Activated T-cell treated with anti-CD3 and anti-CD28 coated beads for 4 hours (primary cell): ENCODE data around the gene TMEM47.

Experiments used
- DNase-seq: peaks from one replicate; pipeline ENCODE4 v3.0.0-alpha.2; 2020

Gene TMEM47

DNA sequence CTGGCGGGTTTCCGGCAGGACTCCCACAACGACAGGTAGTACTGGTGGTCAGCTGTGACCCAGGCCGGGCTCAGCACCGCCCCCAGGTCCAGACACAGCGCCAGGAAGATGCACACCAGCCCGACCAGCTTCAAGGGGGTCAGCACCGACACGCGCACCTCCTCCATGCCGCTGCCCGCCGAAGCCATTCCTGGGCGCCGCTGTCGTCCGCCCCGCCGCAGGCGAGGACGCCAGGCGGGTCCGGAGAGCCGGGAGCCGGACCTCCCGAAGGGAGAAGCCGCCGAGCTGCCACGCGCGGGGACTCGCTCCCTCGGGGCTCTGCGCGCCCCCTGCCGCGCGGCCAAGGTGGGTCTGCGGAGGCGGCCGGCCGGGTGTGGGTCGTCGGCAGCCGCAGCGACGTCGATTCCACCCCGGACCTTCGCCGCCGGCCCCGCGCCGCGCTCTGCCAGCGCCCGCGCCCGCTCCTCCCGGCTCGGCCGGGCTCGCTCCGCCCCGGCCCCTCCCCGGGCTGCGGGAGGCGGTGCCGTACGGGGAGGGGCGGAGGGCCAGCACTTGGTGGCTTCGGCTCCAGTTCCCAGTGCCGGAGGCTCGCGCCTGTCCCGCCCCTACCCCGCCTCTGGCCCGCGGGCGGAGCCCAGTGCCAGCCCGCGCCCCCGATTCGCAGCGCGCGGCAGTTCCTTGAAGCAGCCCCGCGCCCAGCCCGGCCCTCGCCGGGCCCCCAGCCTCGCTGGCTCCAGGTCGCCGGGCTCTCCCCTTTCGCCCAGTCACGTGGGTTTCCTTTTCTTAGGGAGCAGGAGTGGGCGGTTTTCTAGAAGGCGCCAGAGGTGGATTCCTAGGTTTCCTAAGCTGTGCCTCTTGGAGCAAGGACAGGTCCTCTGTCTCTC, at the start of gene TMEM47:
TMEM47 (minus strand) TSS at position 444 of the 884 bp plus-strand sequence; CDS start at position 188, 256 bp downstream.
- DNase-seq: no peak

DNA sequence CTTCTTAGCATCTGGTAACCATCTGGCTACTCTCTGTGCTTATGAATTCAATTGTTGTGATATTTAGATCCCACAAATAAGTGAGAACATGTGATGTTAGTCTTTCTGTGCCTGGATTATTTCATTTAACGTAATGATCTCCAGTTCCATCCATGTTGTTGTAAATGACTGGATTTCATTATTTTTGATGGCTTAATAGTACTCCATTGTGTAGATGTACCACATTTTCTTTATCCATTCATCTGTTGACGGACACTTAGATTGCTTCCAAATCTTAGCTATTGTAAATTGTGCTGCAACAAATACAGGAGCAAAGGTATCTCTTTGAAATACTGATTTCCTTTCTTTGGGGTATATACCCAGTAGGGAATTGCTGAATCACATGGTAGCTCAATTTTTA, 30.0 kb upstream of the TMEM47 start:
- no peak for DNase-seq

DNA sequence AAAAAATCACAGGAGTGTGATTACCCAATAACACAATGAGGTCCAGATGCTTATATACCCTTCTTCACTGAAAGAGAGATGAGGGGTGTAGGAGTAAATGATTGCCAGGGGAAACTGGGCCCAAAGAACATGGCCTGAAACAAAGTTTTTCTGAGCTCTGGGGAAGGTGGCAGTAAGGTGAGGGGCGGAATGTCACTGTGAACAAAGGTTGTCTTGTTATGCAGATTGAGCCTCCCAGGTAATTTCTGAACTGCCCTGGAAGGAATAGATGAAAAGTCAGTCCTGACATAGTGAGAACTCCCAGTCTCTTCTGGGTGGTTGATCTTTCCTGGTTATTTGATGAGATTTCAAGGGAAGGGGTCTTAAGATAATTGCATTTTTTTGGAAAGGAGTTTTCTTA, 2.5 kb upstream of the TMEM47 start:
- DNase-seq: no peak

DNA sequence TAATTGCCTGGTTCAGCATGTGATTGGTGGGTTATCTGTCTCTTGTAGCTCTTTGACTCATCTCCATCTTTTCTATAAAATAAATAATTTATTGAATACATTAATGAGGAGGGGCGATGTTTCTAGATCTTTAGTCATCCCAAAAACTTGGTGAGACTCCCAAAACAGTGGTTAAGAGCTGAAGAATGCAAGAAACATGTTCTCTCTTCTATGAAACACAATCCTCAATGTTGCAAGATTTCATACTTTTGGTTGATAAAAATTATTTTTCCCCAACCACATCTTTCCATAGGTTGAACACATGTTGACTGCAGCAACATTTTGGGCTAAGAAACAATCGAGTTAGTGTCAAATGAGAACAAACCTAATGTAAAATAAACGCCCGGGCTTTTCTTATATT, 1.2 kb upstream of the TMEM47 start:
- no peak for DNase-seq

DNA sequence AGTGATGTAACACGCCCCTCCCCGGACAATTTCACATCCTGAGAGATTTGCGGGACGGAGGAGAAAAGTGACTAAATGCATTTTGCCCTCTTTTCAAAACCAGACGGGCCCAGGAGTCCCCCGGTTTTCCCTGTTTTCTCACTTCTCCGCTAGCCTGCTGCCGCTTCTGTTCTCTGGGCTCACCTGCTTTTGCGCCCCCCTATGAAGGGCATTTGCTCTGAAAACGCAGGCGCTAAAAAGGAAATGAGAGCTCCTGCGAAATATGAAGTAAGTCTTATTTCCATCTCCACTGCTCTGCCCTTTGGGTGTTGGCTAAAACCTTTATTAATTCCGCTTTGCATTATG, 613 bp upstream of the TMEM47 start:
- no peak for DNase-seq

DNA sequence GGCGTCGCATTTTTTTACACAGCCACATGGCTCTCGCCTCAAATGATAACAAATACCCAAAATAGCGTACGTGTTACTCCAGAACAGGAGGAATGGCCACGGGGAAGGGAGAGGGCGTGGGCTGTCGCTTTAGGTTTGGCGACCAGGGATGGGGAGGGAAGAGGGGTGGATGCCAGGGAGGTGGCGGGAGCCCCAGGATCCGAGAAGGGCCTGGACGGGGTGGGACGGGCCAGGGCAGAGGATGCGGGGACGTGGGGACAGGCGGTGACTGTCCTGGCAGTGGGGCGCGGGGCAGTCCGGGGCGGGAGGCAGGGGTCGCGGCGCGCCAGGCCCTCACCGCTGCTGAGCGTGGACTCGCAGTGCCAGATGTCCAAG, 631 bp downstream of the TMEM47 start:
- no peak for DNase-seq

DNA sequence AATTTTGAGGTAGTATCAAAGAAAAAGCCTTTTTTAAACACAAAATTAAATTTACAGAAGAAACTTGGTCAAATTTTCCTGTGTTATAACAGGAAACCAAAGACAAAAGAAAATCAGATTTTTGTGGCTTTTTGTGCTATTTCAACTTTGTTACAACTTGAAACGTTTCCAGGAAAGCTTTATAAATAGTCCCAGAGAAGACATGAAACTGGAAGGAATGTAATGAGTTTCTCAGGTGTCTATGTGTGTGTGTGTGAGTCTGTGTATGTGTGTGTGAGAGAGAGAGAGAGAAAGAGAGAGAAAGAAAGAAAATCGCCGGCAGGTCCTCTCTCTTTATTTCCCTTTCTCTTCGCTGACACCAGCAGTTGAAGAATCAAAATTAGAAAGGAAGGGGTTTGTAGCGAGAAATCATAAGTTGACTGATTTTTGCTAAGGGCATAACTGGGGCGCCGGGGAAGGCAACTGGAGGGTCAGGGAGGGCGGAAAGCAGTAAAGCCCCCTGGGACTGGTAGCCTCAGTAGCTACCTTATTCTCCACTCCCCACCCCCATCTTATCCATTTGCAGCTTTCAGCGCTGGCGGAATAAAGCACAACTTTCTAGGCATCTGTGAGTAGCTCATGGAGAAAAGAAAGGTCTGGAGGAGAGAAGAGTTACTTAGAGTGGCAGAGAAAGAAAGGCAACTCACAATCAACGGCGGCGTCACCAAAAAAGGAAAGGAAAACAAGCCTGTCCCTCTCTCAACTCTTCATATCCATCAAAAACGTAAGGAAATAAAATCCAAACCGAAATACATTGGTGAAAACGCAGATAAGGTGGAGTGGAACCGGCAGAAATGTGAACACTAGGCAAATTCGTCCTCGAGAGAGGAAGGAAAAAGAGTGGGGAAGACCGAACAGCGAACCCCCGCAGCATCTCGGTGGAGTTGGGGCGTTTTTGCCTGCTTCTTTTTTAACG, 1.3 kb downstream of the TMEM47 start:
- DNase-seq: no peak

DNA sequence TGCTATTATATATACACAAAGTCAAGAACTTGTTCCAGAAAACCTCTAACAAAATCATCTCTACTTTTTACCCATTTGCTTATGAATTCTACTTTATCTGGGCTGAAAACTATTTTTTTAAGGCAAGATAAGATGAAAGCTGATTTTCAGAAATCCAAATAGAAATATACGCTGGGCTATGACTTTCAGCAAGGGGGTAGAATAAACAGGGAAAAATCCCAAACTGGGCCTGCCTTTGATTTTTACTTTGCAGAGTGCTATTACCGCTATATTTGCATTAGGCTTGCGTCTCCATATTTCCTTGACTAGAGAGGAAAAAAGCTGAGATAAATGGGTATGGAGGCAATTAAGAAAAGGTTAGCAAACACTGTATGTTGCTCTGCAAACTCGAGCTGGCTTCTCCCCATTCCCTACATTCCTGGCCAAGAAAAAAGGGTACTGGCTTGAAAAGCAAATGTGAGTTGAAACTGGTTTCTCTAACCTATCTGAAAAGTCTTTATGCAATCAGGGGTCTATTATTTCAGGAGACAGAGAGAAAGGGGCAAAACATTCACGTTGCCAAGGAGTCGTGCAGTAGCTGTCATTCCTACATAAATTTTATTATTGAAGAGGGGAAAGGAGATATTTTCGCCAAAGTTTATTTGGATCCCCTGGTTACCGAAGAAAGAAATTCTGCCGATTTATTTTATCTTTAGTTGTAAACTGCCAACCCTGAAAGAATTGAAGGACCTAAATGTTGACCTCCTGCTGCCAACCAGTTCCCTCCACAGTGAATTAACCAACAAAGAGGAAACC, 2.2 kb downstream of the TMEM47 start:
- DNase-seq: no peak

DNA sequence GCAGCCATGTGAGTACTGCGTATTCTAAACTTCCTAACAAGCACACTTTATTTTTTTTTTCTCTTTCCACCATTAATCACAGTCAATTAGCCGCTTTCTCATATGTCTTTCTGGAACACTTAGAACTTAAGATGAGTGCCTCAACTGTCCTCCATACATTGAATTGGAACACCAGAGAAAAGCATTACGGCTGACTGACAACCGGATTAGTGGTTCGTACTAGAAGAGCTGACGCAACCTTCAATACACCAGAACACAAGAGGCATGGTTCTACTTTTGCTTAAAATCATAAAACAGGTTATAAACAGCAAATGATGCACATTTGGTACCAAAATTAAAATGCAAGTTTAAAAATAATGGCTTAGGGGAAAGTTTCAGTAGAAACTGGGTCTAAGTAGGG, 3.3 kb downstream of the TMEM47 start:
- no peak for DNase-seq

DNA sequence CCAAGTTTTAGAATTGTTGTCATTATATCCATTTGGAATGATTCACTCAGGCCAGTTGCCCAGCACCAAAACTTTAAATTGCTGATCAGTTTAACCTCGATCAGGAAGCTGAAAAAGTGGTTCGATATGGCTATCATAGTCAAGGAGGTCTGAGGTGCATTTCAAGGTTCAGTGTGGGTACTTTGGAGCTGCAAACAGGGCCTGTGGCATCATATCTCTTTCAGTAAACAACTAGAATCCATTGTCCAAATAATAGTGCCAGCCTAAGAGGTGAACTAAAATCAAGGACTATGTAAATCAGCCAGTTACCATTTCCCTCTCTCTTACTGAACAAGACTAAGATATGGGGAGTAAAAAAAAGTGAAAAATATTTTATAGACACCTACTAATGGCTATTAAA, 14.2 kb downstream of the TMEM47 start:
- no peak for DNase-seq

DNA sequence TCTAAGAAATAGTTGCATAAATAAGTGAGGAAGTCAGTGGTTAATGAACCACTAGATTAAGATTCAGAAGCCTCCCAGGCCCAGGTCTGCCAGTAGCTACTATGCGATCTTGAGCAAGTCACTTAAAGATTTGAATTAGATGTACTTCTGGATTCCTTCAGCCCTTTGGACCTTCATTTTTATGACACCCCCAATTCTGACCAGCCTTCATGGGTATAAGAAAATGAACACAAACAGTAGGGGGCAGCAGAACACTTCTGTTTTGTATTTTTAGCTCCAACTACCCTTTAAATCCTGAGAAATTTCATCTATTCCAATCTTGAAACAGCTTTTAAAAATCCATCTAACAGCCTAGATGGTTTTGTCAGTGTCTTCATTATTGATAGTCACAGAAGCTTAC, 19.0 kb downstream of the TMEM47 start:
- DNase-seq: no peak

DNA sequence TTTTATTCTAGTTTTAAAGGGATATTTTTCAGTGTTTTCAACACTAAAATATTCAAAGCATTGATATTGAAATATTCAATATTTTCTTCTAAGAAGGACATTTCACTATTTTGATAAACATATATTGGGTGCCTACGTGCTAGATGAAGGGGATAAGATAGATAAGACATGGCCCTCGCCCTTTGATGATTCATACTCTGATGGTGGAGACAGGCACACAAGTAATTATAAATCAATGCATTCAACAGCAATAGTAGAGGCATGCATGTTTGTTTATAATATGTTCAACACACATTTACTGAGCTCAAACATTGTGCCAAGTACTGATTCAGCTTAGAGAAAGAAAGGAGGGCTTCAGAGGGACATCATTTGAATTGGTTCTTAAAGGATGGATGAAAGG, 22.7 kb downstream of the TMEM47 start:
- no peak for DNase-seq

DNA sequence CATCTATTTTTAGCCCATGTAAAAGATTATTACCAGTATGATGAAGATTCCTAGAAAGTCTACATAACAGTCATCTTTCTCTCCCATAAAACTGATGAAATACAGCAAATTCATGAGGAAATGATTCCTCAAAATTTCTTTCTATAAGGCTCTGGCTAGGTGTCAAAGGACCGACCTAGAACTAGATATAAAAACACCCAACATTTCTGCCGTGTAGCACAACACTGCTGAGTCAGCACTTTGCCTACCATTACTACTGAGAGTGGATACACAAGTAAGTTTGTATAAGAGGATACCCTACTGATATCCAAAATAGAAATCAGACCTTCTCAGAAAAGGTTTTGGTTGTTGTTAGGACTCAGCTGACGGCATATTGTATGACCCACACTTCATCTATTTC, 24.7 kb downstream of the TMEM47 start:
- DNase-seq: no peak

DNA sequence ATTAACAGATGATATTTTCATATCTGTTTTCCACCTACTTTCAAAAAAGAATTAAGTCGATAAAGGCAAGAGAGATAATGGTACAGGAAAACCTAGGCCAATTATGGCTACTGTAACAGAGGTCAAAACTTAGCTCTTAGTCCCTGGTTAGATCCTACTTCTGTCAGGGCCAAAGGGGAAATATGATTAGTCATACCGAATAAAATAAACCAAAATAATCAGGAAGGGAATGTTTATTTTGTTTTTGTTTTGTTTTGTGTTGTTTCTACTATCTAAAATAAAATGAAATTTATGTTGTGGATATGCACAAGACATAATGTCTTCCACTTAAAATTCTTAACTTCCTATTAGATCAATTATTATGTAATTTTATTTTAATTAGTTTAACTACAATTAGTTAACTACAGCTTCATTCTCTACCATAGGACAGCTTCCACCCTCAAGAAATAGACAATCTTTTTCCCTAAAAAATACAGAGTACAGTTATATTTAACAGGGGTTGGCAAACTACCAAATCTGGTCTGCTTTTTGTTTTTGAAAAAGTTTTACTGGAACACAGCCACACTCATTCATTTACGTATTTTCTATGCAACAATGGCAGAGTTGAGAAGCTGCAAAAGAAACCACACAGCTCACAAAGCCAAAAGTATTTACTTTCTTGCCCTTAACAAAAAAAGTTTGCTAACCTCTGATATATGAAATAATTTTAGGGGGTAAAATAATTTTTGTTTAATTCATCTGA, 25.4 kb downstream of the TMEM47 start:
- DNase-seq: no peak

DNA sequence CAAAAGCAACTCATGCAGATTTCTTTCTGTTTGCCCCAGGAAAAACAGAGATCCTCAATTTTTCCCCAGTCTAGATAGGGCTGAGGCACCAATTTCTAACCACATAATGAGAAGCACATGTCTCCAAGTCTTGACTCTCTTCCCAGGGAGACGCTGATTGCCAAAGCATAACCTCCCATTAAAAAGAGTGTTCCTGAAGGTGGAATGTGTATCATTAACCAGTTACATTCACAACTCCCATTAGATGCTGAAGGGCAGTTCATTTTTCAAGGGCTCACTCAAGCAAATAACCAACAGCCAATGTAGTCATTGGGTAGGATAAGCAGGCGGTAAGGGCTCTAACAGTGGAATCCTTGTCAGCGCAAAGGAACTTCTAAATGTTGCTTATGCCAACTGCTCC, 27.5 kb downstream of the TMEM47 start:
- no peak for DNase-seq

DNA sequence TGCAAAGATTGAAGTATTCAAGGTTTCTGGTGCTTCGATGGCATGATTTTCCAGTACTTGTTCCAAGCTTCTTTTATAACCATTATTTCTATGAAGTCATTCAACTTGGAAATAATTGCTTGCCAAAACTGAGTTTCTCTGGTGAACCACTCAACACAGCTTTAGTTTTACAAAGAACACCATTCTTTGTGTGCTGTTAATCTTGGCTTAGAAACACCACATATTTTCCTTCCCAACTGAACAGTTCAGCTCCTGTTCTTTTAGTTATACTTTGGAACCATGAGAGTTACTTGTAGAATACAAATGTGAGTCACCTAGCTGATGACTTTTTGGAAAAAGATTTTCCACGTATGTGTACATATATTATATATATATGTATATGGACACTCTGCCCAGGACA, 32.7 kb downstream of the TMEM47 start:
- no peak for DNase-seq

DNA sequence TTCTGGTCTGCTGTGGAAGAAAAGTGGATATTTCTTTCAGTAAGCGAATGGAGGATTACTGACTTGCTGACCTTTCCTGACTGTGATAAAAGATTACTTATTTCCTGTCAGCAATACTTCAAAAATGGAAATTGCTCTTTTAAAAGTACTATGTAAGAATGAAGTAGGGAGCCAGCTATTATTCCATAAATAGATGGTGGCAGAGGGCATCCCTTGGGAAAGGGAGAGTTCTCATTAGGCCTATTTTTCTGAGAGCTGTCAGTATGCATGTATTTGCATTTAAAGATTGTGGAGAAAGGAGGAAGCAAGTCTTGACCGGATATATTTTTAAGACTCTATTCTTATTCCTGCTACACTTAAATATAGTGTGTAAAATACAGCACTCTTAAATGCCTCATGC, 37.2 kb downstream of the TMEM47 start:
- DNase-seq: no peak

DNA sequence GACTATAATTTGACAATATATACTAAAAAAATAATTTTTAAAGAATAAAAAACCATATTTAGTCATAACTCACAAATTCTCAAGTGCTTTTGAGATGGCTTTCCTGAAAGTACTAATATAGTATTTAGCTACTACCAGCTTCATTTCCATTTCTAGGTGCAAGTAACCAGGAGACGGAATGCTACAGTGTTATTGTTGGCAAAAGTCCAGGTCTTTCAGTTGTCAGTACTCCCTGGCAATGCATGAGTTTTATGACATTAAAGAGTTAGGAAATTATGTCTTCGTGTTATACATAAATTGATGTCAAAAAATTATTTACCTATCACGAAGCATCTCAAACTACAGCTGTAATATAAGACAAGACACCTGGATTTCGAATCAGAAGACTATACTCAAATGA, 45.0 kb downstream of the TMEM47 start:
- no peak for DNase-seq

DNA sequence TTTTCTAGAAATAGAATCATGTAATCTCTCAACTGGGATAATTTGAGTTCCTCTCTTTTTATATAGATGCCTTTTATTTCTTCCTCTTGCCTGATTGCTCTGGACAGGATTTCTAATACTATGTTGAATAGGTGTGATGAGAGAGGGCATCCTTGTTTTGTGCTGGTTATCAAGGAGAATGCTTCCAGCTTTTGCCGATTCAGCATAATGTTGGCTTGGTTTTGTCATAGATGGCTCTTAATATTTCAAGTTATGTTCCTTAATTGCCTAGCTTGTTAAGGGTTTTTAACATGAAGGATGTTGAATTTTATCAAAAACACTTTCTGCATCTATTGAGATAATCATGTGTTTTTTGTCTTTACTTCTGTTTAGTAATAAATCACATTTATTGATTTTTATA, 58.7 kb downstream of the TMEM47 start:
- DNase-seq: no peak

DNA sequence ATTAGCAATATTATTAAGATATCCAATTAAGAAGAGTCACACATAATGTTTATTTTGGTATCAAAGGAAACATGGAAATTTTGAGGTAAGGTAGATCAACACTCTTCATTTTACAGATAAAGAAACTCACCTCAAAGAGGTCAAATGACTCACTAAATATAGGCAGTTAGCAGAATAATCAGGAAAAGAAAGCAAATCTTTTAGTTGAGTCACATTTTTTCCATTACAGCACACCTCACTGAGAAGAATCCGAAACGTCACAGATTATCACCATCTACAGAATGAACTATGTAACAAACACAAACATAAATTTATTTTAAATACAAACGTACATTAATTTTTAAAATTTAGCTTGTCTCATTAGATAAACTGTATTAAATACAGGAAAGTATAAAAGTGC, 70.1 kb downstream of the TMEM47 start:
- no peak for DNase-seq

DNA sequence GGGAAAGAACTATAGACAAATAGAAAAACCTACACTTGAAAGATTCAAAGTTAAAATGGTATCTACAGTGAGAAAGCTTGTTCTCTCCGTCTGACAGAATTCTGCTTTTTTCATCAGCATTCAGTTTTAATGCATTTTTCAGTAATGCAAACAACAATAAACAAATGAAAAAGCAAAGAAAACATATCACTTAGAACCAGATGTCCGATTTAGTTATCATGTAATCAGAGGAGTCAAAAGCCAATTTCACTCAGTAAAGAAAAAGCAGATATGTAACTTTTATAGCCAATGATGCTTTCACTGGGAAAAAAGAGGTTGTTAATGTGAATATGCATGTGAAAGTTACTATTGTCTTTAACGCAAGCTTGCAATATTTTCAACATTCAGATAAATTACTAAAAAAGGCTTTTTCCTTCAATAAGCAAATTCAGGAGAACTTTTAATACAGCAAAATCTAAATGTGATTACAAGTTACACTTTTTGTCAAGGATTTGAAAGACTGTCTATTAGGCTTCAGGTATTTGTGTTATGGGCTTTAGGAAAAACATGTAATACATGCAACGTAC, 70.7 kb downstream of the TMEM47 start:
- DNase-seq: no peak

DNA sequence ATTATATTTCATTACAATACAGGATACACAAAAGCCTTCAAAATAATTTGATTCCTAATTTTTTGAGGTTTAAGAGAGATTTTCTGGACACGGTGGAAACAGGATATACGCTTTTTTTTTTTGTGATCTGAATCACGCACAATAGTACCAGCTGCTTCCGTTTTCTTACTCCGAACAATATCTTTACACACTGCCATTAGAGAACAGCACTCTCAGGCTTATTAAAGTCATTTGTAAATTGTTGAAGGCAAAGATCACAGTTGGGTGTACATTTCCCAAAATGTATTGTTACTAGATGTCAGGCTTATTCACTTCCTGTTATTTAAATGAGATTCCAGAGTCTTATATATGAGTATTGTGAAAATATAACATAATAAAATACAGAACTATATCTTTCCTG, 71.5 kb downstream of the TMEM47 start:
- no peak for DNase-seq
